Naive B cell (primary cell): ENCODE data around the gene ABLIM3. TPM values are rescaled to one million over a fixed set of nuclear protein-coding genes. Genes with fewer than 3 reads are reported as not detected.
"Not testable (repeated sequence)": the region's sequence is repeated elsewhere in the genome, so short reads cannot be mapped to it uniquely, and the experiment has no call there.

Source experiments
- ATAC-seq, 2 donors: fragments of 150-1000 bp; cut with Tn5 transposase; 2 replicates each; pipeline ENCODE4 v1.10.0; 2021; ENCODE audit warnings: low read depth in 2 of 2, mild to moderate bottlenecking in 2 of 2, moderate library complexity in 2 of 2
- DNase-seq: peaks from one replicate; pipeline ENCODE4 v3.0.0; 2022
- H3K27ac Mint-ChIP-seq, 6 donors: one replicate each; pipeline ENCODE4 v1.8.0; 2020 to 2022; ENCODE audit warnings: mild to moderate bottlenecking in 6 of 6, mixed read lengths in 6 of 6, moderate library complexity in 5 of 6, inconsistent platforms in 2 of 6
- H3K27me3 Mint-ChIP-seq, 3 donors: one replicate each; pipeline ENCODE4 v1.8.0; 2021 to 2022; ENCODE audit warnings: mixed read lengths in 3 of 3, mild to moderate bottlenecking in 1 of 3
- H3K36me3 Mint-ChIP-seq, 2 donors: one replicate each; pipeline ENCODE4 v1.8.0; 2020 to 2022; ENCODE audit warnings: mixed read lengths in 2 of 2, inconsistent platforms in 1 of 2, mild to moderate bottlenecking in 1 of 2
- H3K4me1 Mint-ChIP-seq, 3 donors: one replicate each; pipeline ENCODE4 v1.8.0; 2020 to 2022; ENCODE audit warnings: mixed read lengths in 3 of 3, inconsistent platforms in 1 of 3, mild to moderate bottlenecking in 1 of 3, moderate library complexity in 1 of 3
- H3K4me3 Mint-ChIP-seq, 8 donors: one replicate each; pipeline ENCODE4 v1.8.0; 2020 to 2022; ENCODE audit warnings: mild to moderate bottlenecking in 8 of 8, mixed read lengths in 8 of 8, moderate library complexity in 8 of 8, inconsistent platforms in 2 of 8
- H3K9me3 Mint-ChIP-seq, 7 donors: one replicate each; pipeline ENCODE4 v1.8.0; 2020 to 2022; ENCODE audit warnings: mixed read lengths in 7 of 7, mild to moderate bottlenecking in 5 of 7, inconsistent platforms in 2 of 7, moderate library complexity in 1 of 7
- polyA plus RNA-seq, 6 donors: library from polyadenylated mRNA; unstranded; fragments of 300-500 nt; fragmentation: Illumina TruSeq; gene quantifications; one replicate each; pipeline ENCODE4 v1.2.3, GENCODE V29; 2021; ENCODE audit warnings: low read depth in 6 of 6

Gene ABLIM3
- polyA plus RNA-seq, 6 donors from 2014 or later, result 0.17 to 0.74 (median 0.21) TPM; not detected in 3

GRCh38 chr5:149271716-149272563 is 130.6 kb downstream of the ABLIM3 start, which contains the start of gene AFAP1L1:
AFAP1L1 (plus strand) TSS chr5:149271859; CDS start chr5:149271969, 110 bp downstream.
- H3K36me3 Mint-ChIP-seq, result peaks cover 14 to 24% of the 10 kb centered on the region in 2 donors
- H3K9me3 Mint-ChIP-seq, result peaks cover 9 to 25% (median 21%) of the 10 kb centered on the region in 7 donors
- ATAC-seq (peak; percentile 56 to 60), DNase-seq (no peak)
- peak within 1 kb of the TSS in 2 of 6 donors; percentile 15 to 60 for H3K27ac Mint-ChIP-seq
- H3K27me3 Mint-ChIP-seq, result peaks cover 40 to 61% (median 51%) of the 10 kb centered on the region in 3 donors
- peak within 1 kb of the TSS; percentile 73 to 93 (median 89) for H3K4me3 Mint-ChIP-seq
- peaks cover 7 to 15% (median 14%) of the 10 kb centered on the region in 3 donors for H3K4me1 Mint-ChIP-seq

GRCh38 chr5:149272781-149273180 is 131.5 kb downstream of the ABLIM3 start:
- peak overlapping the region in 6 of 8 donors; percentile 82 to 93 (median 89) for H3K4me3 Mint-ChIP-seq
- H3K4me1 Mint-ChIP-seq, result peaks cover 7 to 15% (median 14%) of the 10 kb centered on the region in 3 donors
- peaks cover 9 to 18% (median 15%) of the 10 kb centered on the region in 7 donors for H3K9me3 Mint-ChIP-seq
- ATAC-seq, H3K27ac Mint-ChIP-seq, DNase-seq: not testable (repeated sequence)
- peaks cover 44 to 61% (median 59%) of the 10 kb centered on the region in 3 donors for H3K27me3 Mint-ChIP-seq
- peaks cover 10 to 17% of the 10 kb centered on the region in 2 donors for H3K36me3 Mint-ChIP-seq

- peak overlapping the region in 3 of 8 donors; percentile 12 to 82 (median 15) for H3K4me3 Mint-ChIP-seq
- ATAC-seq, result no peak
- H3K27ac Mint-ChIP-seq, result no peak overlapping the region
- peaks cover 5 to 14% (median 11%) of the 10 kb centered on the region in 7 donors for H3K9me3 Mint-ChIP-seq
- peaks cover 7 to 15% (median 14%) of the 10 kb centered on the region in 3 donors for H3K4me1 Mint-ChIP-seq
- H3K27me3 Mint-ChIP-seq, result peaks cover 43 to 64% (median 61%) of the 10 kb centered on the region in 3 donors
- DNase-seq, result no peak
- H3K36me3 Mint-ChIP-seq, result peaks cover 6 to 12% of the 10 kb centered on the region in 2 donors
Observed at GRCh38 chr5:149273237-149273636, 131.9 kb downstream of the ABLIM3 start.

GRCh38 chr5:149273950-149274349 is 132.7 kb downstream of the ABLIM3 start:
- H3K27me3 Mint-ChIP-seq, result peaks cover 44 to 71% (median 63%) of the 10 kb centered on the region in 3 donors
- no peak for ATAC-seq
- peaks cover 7 to 15% (median 14%) of the 10 kb centered on the region in 3 donors for H3K4me1 Mint-ChIP-seq
- H3K4me3 Mint-ChIP-seq, result peak overlapping the region in 3 of 8 donors; percentile 13 to 48 (median 15)
- H3K27ac Mint-ChIP-seq, result no peak overlapping the region
- H3K9me3 Mint-ChIP-seq, result peaks cover 2 to 7% (median 4%) of the 10 kb centered on the region in 7 donors
- peaks cover 0 to 5% of the 10 kb centered on the region in 2 donors for H3K36me3 Mint-ChIP-seq
- DNase-seq, result no peak

DNA sequence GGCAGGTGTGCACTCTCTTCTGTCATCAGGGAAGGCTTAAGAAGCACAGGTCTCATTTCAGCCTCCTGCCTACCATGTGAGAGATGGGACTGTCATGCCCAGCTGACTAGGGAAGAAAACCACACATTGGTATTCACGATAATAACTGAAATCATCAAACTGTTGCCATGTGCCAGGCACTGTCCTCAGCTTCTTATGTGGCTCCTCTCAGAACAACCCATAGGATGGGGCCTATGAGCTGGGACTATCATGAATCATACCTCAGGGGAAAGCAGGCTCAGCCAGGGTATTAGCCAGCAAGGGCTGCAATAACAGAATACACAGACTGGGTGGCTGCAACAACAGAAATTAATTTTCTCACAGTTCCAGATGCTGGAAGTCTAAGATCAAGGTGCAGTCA is 133.6 kb downstream of the ABLIM3 start:
- Mint-ChIP-seq H3K27ac (peak overlapping the region in 1 of 6 donors; percentile 2), H3K36me3 (no peaks in the 10 kb centered on the region), H3K4me3 (no peak overlapping the region), H3K4me1 (peaks cover 7 to 15% (median 14%) of the 10 kb centered on the region in 3 donors), H3K27me3 (peaks cover 44 to 79% (median 68%) of the 10 kb centered on the region in 3 donors), H3K9me3 (peaks cover 0 to 4% (median 2%) of the 10 kb centered on the region in 7 donors)
- no peak for DNase-seq
- ATAC-seq, result no peak

DNA sequence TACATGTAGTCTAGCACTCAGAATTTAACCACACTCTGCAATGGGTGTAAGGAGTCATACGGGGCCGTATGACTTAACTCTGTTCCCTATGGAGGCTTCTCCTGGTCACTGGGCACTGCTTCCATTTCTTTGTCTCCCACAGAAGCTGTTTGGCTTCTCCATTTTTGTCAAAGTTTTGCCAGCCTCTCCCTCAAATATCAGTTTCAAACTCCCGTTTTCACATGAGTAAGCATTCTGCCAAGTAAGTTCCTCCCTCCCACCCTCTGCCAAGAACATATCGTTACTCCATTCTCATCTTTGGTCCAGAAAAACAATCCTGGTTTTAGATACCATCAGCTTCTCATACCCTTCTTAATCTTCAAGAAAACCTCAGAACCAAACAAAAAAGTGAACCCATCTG is 136.5 kb downstream of the ABLIM3 start:
- Mint-ChIP-seq H3K27ac (peak overlapping the region in 1 of 6 donors; percentile 25), H3K36me3 (no peaks in the 10 kb centered on the region), H3K4me1 (peaks cover 0 to 2% (median 0%) of the 10 kb centered on the region in 3 donors), H3K27me3 (peaks cover 33 to 63% (median 55%) of the 10 kb centered on the region in 3 donors), H3K4me3 (no peak overlapping the region), H3K9me3 (no peaks in the 10 kb centered on the region)
- ATAC-seq (no peak), DNase-seq (no peak)

DNA sequence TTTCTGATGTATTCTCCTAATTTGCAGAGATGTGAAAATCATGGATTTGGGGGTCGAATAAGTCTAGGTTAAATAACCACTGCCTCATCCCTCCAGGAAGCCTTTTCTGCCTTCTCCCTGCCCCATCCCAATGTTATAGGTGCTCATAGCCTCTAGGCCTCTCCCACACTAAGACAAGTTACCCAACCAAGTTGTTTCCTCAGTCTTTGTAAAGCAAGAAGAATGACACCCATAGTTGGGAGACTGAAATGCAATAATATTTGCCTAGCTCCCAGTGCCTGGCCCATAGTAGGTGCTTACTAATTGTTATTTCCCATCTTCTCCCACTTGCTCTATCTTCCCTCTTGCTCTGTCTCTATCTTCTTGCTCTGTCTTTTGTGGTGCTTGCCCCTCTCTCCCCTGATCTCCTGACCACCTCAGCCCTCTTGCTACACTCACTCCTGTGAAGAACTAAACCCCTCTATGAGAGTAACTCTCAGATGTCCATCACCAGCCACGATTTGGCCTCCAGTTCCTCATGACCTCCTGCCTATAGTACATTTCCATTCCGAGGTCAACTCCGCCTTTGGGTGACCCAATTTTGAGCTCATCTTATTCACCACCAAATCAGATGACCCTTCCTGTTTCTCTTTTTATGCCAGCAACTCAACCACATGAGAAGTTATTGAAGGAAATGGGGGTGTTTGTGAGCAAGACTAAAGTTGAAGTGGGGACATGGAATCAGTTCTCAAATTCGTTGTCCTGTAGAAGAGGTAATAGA is 137.3 kb downstream of the ABLIM3 start:
- peaks cover 0 to 2% (median 0%) of the 10 kb centered on the region in 3 donors for H3K4me1 Mint-ChIP-seq
- no peak for DNase-seq
- H3K4me3 Mint-ChIP-seq, result no peak overlapping the region
- H3K27me3 Mint-ChIP-seq, result peaks cover 33 to 55% (median 47%) of the 10 kb centered on the region in 3 donors
- ATAC-seq, result no peak
- no peak overlapping the region for H3K27ac Mint-ChIP-seq
- no peaks in the 10 kb centered on the region for H3K9me3 Mint-ChIP-seq
- H3K36me3 Mint-ChIP-seq, result no peaks in the 10 kb centered on the region

DNA sequence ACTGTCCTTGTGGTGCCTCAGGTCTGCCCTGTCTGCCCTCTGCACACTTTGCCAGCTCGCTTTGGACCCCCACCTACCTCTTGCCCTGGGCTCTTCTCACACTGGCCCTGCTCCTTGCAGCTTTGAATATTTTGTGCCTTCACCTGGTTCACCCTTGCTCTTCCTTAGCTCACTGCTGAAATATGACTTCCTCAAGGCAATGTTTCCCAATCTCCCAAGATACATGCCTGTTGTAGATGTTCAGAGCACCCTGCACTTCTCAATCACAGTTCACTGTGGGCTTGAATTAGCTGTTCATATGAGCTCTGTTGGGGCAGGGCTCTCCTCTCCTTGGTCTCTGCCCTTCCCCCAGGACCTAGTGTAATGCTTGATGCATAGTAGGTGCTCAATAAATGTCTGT is 138.4 kb downstream of the ABLIM3 start:
- Mint-ChIP-seq H3K9me3 (no peaks in the 10 kb centered on the region), H3K27me3 (peaks cover 33 to 48% (median 40%) of the 10 kb centered on the region in 3 donors), H3K4me1 (no peaks in the 10 kb centered on the region), H3K4me3 (no peak overlapping the region), H3K36me3 (no peaks in the 10 kb centered on the region), H3K27ac (no peak overlapping the region)
- ATAC-seq (no peak), DNase-seq (no peak)

- no peak for ATAC-seq
- H3K27ac Mint-ChIP-seq, result no peak overlapping the region
- DNase-seq, result no peak
- H3K4me1 Mint-ChIP-seq, result no peaks in the 10 kb centered on the region
- no peaks in the 10 kb centered on the region for H3K36me3 Mint-ChIP-seq
- no peak overlapping the region for H3K4me3 Mint-ChIP-seq
- H3K9me3 Mint-ChIP-seq, result no peaks in the 10 kb centered on the region
- peaks cover 30 to 47% (median 39%) of the 10 kb centered on the region in 3 donors for H3K27me3 Mint-ChIP-seq
Observed at GRCh38 chr5:149280124-149280523, 138.8 kb downstream of the ABLIM3 start.

GRCh38 chr5:149280802-149281201 is 139.5 kb downstream of the ABLIM3 start:
- peaks cover 26 to 41% (median 32%) of the 10 kb centered on the region in 3 donors for H3K27me3 Mint-ChIP-seq
- no peaks in the 10 kb centered on the region for H3K9me3 Mint-ChIP-seq
- no peaks in the 10 kb centered on the region for H3K4me1 Mint-ChIP-seq
- ATAC-seq (no peak), DNase-seq (no peak)
- no peak overlapping the region for H3K27ac Mint-ChIP-seq
- no peak overlapping the region for H3K4me3 Mint-ChIP-seq
- H3K36me3 Mint-ChIP-seq, result no peaks in the 10 kb centered on the region

GRCh38 chr5:149282027-149282965 is 141.0 kb downstream of the ABLIM3 start:
- Mint-ChIP-seq H3K4me3 (no peak overlapping the region), H3K9me3 (no peaks in the 10 kb centered on the region), H3K27me3 (peaks cover 11 to 30% (median 28%) of the 10 kb centered on the region in 3 donors), H3K36me3 (no peaks in the 10 kb centered on the region), H3K27ac (no peak overlapping the region), H3K4me1 (no peaks in the 10 kb centered on the region)
- DNase-seq (no peak), ATAC-seq (no peak)

GRCh38 chr5:149282966-149283332 is 141.7 kb downstream of the ABLIM3 start:
- ATAC-seq (no peak), DNase-seq (no peak)
- H3K9me3 Mint-ChIP-seq, result no peaks in the 10 kb centered on the region
- peaks cover 8 to 27% (median 24%) of the 10 kb centered on the region in 3 donors for H3K27me3 Mint-ChIP-seq
- H3K4me3 Mint-ChIP-seq, result no peak overlapping the region
- no peaks in the 10 kb centered on the region for H3K36me3 Mint-ChIP-seq
- no peak overlapping the region for H3K27ac Mint-ChIP-seq
- no peaks in the 10 kb centered on the region for H3K4me1 Mint-ChIP-seq
